HPDE6-E6E7 (cell line): ENCODE results near the gene SRC.

ENCODE experiments used
- DNase-seq: peaks from one replicate; pipeline ENCODE4 v3.0.0; 2011; ENCODE audit warnings: missing footprints; ENCODE audit errors: extremely low spot score

Gene SRC

GRCh38 chr20:37453288-37453687 is 107.3 kb downstream of the SRC start:
- DNase-seq, result no peak

GRCh38 chr20:37453836-37454235 is 107.9 kb downstream of the SRC start:
- DNase-seq, result no peak

GRCh38 chr20:37454636-37455385 is 108.9 kb downstream of the SRC start:
- DNase-seq, result no peak
